Trophoblast cell (in vitro differentiated cells and primary cell): ENCODE data around the gene ADAMTS12.
A peak's percentile ranks its signal among the peaks of the same experiment; 100 is the strongest.

ENCODE experiments used
- DNase-seq, 2 donors: peaks; one replicate each; pipeline ENCODE4 v3.0.0-alpha.2; 2016
- H2AFZ ChIP-seq: 2 replicates; pipeline ENCODE4 v1.6.1; 2013; ENCODE audit warnings: low read length, moderate library complexity, mild to moderate bottlenecking; ENCODE audit not compliant: insufficient read depth, poor library complexity
- H2AK5ac ChIP-seq: 2 replicates; pipeline ENCODE4 v1.6.1; 2013; ENCODE audit warnings: mild to moderate bottlenecking, low read length
- H2BK120ac ChIP-seq: 2 replicates; pipeline ENCODE4 v1.6.1; 2013; ENCODE audit warnings: low read length, mild to moderate bottlenecking, moderate library complexity; ENCODE audit not compliant: insufficient read depth, poor library complexity
- H2BK12ac ChIP-seq: 2 replicates; pipeline ENCODE4 v1.6.1; 2013; ENCODE audit warnings: mild to moderate bottlenecking, low read length, moderate library complexity
- H2BK5ac ChIP-seq: 2 replicates; pipeline ENCODE4 v1.6.1; 2013; ENCODE audit warnings: low read length, low read depth, moderate library complexity, mild to moderate bottlenecking; ENCODE audit not compliant: poor library complexity
- H3K14ac ChIP-seq: 2 replicates; pipeline ENCODE4 v1.6.1; 2013; ENCODE audit warnings: mild to moderate bottlenecking, low read length
- H3K18ac ChIP-seq: 2 replicates; pipeline ENCODE4 v1.6.1; 2013; ENCODE audit warnings: mild to moderate bottlenecking, low read length
- H3K23ac ChIP-seq: 2 replicates; pipeline ENCODE4 v1.6.1; 2013; ENCODE audit warnings: low read length
- H3K27ac ChIP-seq: 2 replicates; pipeline ENCODE4 v1.5.1; 2013; ENCODE audit warnings: low read depth, mild to moderate bottlenecking, inconsistent platforms, low read length, moderate library complexity
- H3K27me3 ChIP-seq: 2 replicates; pipeline ENCODE4 v1.6.1; 2013; ENCODE audit warnings: inconsistent platforms, mild to moderate bottlenecking, low read length, moderate library complexity; ENCODE audit not compliant: insufficient read depth
- H3K36me3 ChIP-seq, 2 experiments: 1 replicate in 1 of 2; 2 replicates in 1 of 2; pipeline ENCODE4 v1.6.1; 2013; ENCODE audit warnings: low read length in 2 of 2, mild to moderate bottlenecking in 2 of 2, moderate library complexity in 1 of 2; ENCODE audit not compliant: insufficient read depth in 2 of 2, control insufficient read depth in 1 of 2
- H3K4ac ChIP-seq: 2 replicates; pipeline ENCODE4 v1.6.1; 2013; ENCODE audit warnings: low read depth, mild to moderate bottlenecking, low read length, moderate library complexity
- H3K4me1 ChIP-seq, 2 experiments: 1 replicate in 1 of 2; 2 replicates in 1 of 2; pipeline ENCODE4 v1.6.1; 2013; ENCODE audit warnings: low read length in 2 of 2, mild to moderate bottlenecking in 2 of 2, moderate library complexity in 1 of 2; ENCODE audit not compliant: insufficient read depth in 2 of 2, control insufficient read depth in 1 of 2
- H3K4me2 ChIP-seq: 2 replicates; pipeline ENCODE4 v1.6.1; 2013; ENCODE audit warnings: inconsistent platforms, mild to moderate bottlenecking, low read length, moderate library complexity
- H3K4me3 ChIP-seq: 2 replicates; pipeline ENCODE4 v1.5.1; 2013; ENCODE audit warnings: mild to moderate bottlenecking, low read depth, low read length, inconsistent platforms
- H3K79me1 ChIP-seq: one replicate; pipeline ENCODE4 v1.6.1; 2013; ENCODE audit warnings: low read length
- H3K79me2 ChIP-seq: 2 replicates; pipeline ENCODE4 v1.6.1; 2013; ENCODE audit warnings: low read length, mild to moderate bottlenecking; ENCODE audit not compliant: control insufficient read depth, insufficient read depth, poor library complexity
- H3K9ac ChIP-seq: 2 replicates; pipeline ENCODE4 v1.6.1; 2013; ENCODE audit warnings: mild to moderate bottlenecking, low read length
- H3K9me3 ChIP-seq: 2 replicates; pipeline ENCODE4 v1.6.1; 2013; ENCODE audit warnings: low read depth, mild to moderate bottlenecking, control low read depth, inconsistent platforms, low read length; ENCODE audit not compliant: insufficient read depth
- H4K12ac ChIP-seq: 2 replicates; pipeline ENCODE4 v1.6.1; 2013; ENCODE audit warnings: low read depth, mild to moderate bottlenecking, low read length, moderate library complexity
- H4K8ac ChIP-seq: 2 replicates; pipeline ENCODE4 v1.6.1; 2013; ENCODE audit warnings: low read depth, mild to moderate bottlenecking, low read length, moderate library complexity
- H4K91ac ChIP-seq: one replicate; pipeline ENCODE4 v1.6.1; 2013; ENCODE audit warnings: low read depth, mild to moderate bottlenecking, low read length, moderate library complexity
- WGBS: extraction: QIAGEN DNeasy Blood & Tissue Kit; methylation state at CpG from one replicate; pipeline ENCODE4 v1.1.7; 2013; ENCODE audit warnings: missing lambda C conversion rate; ENCODE audit not compliant: insufficient read length, insufficient coverage; ENCODE audit errors: extremely low coverage; 5-methylcytosine and 5-hydroxymethylcytosine counted together

Gene ADAMTS12

GRCh38 chr5:33936004-33936380, 44.2 kb upstream of the ADAMTS12 start:
- no peak overlapping the region for H4K8ac ChIP-seq
- H3K4ac ChIP-seq: no peak overlapping the region
- DNase-seq: peak in 1 of 2 donors; percentile 27
- H3K9me3 ChIP-seq: peaks cover 3% of the 10 kb centered on the region
- no peak overlapping the region for H2BK12ac ChIP-seq
- H2AFZ ChIP-seq: no peak overlapping the region
- no peaks in the 10 kb centered on the region for H3K36me3 ChIP-seq
- H2BK5ac ChIP-seq: no peak overlapping the region
- WGBS: no CpG with 5 or more reads among the region's 30 CpGs
- no peak overlapping the region for H3K23ac ChIP-seq
- H4K91ac ChIP-seq: no peak overlapping the region
- no peak overlapping the region for H3K14ac ChIP-seq
- H3K4me2 ChIP-seq: peak overlapping the region; percentile 99
- no peak overlapping the region for H3K27ac ChIP-seq
- no peak overlapping the region for H3K9ac ChIP-seq
- no peak overlapping the region for H2BK120ac ChIP-seq
- H3K4me1 ChIP-seq: peaks cover 4% of the 10 kb centered on the region in 2 experiments
- H3K79me1 ChIP-seq: no peaks in the 10 kb centered on the region
- no peaks in the 10 kb centered on the region for H3K27me3 ChIP-seq
- H4K12ac ChIP-seq: no peak overlapping the region
- no peak overlapping the region for H2AK5ac ChIP-seq
- H3K4me3 ChIP-seq: peak overlapping the region; percentile 60
- H3K18ac ChIP-seq: no peak overlapping the region
- H3K79me2 ChIP-seq: no peaks in the 10 kb centered on the region

- Histone ChIP-seq H3K4me1 (peaks cover 8 to 9% of the 10 kb centered on the region in 2 experiments), H2BK12ac (no peak overlapping the region), H3K18ac (no peak overlapping the region), H4K91ac (no peak overlapping the region), H4K12ac (no peak overlapping the region), H2AK5ac (no peak overlapping the region), H3K4me2 (no peak overlapping the region), H2AFZ (no peak overlapping the region), H3K14ac (no peak overlapping the region), H3K23ac (no peak overlapping the region), H2BK120ac (no peak overlapping the region), H3K79me1 (no peaks in the 10 kb centered on the region), H3K27me3 (no peaks in the 10 kb centered on the region), H3K4me3 (no peak overlapping the region), H3K27ac (no peak overlapping the region), H2BK5ac (no peak overlapping the region), H3K9me3 (peaks cover 3% of the 10 kb centered on the region), H3K9ac (no peak overlapping the region), H4K8ac (no peak overlapping the region), H3K36me3 (no peaks in the 10 kb centered on the region), H3K4ac (no peak overlapping the region), H3K79me2 (no peaks in the 10 kb centered on the region)
- no CpG with 5 or more reads among the region's 1 CpG for WGBS
- DNase-seq: peak in 1 of 2 donors; percentile 18
Measured at GRCh38 chr5:33934176-33934575, 42.4 kb upstream of the ADAMTS12 start.

- H3K4ac ChIP-seq: no peak overlapping the region
- H4K12ac ChIP-seq: no peak overlapping the region
- no peak overlapping the region for H2BK120ac ChIP-seq
- no peak overlapping the region for H2BK5ac ChIP-seq
- H2BK12ac ChIP-seq: no peak overlapping the region
- no peak overlapping the region for H3K27ac ChIP-seq
- H3K4me1 ChIP-seq: peaks cover 8 to 9% of the 10 kb centered on the region in 2 experiments
- H4K91ac ChIP-seq: no peak overlapping the region
- H3K4me2 ChIP-seq: no peak overlapping the region
- DNase-seq: no peak
- no peak overlapping the region for H2AK5ac ChIP-seq
- no peaks in the 10 kb centered on the region for H3K36me3 ChIP-seq
- no CpG with 5 or more reads among the region's 3 CpGs for WGBS
- H3K14ac ChIP-seq: no peak overlapping the region
- no peaks in the 10 kb centered on the region for H3K79me1 ChIP-seq
- H3K18ac ChIP-seq: no peak overlapping the region
- no peak overlapping the region for H3K4me3 ChIP-seq
- H4K8ac ChIP-seq: no peak overlapping the region
- H3K27me3 ChIP-seq: no peaks in the 10 kb centered on the region
- no peaks in the 10 kb centered on the region for H3K79me2 ChIP-seq
- no peak overlapping the region for H3K23ac ChIP-seq
- H3K9me3 ChIP-seq: peaks cover 3% of the 10 kb centered on the region
- H3K9ac ChIP-seq: no peak overlapping the region
- no peak overlapping the region for H2AFZ ChIP-seq
Measured at GRCh38 chr5:33933723-33934169, 42.0 kb upstream of the ADAMTS12 start.

GRCh38 chr5:33931136-33931535, 39.3 kb upstream of the ADAMTS12 start:
- Histone ChIP-seq H3K9me3 (no peaks in the 10 kb centered on the region), H2BK5ac (no peak overlapping the region), H3K18ac (no peak overlapping the region), H3K4ac (no peak overlapping the region), H3K79me2 (no peaks in the 10 kb centered on the region), H3K23ac (no peak overlapping the region), H3K27me3 (no peaks in the 10 kb centered on the region), H4K12ac (no peak overlapping the region), H2BK12ac (no peak overlapping the region), H3K9ac (no peak overlapping the region), H2AFZ (no peak overlapping the region), H4K91ac (no peak overlapping the region), H3K36me3 (no peaks in the 10 kb centered on the region), H3K4me2 (no peak overlapping the region), H3K4me3 (no peak overlapping the region), H3K4me1 (peaks cover 10 to 17% of the 10 kb centered on the region in 2 experiments), H3K27ac (no peak overlapping the region), H2AK5ac (no peak overlapping the region), H3K79me1 (no peaks in the 10 kb centered on the region), H4K8ac (no peak overlapping the region), H2BK120ac (no peak overlapping the region), H3K14ac (no peak overlapping the region)
- DNase-seq: no peak
- no CpG with 5 or more reads among the region's 5 CpGs for WGBS
